GM23338 (cell line): ENCODE data around the gene AFF2. TPM values are rescaled to one million over a fixed set of nuclear protein-coding genes. Genes with fewer than 3 reads are reported as not detected.

ENCODE experiments used
- ATAC-seq: fragments of 200-7000 bp; cut with Tn5 transposase; 3 replicates; pipeline ENCODE4 v1.9.1; 2020
- DNase-seq: peaks from one replicate; pipeline ENCODE4 v3.0.0-alpha.2; 2015; ENCODE audit warnings: low spot score
- H2AFZ ChIP-seq: fragments of 200-600 bp; sonication (generic); 2 replicates; pipeline ENCODE4 v1.8.0; 2016; ENCODE audit warnings: antibody characterized with exemption, mild to moderate bottlenecking, moderate library complexity
- H3F3A ChIP-seq: fragments of 200-600 bp; sonication (generic); replicated peaks from 2 replicates; pipeline ENCODE4 v1.8.0; 2017; ENCODE audit warnings: antibody characterized with exemption, mixed run types, low read depth
- H3K27ac ChIP-seq: fragments of 200-600 bp; sonication (generic); 2 replicates; pipeline ENCODE4 v1.6.1; 2016; ENCODE audit warnings: low read depth
- H3K27me3 ChIP-seq: fragments of 200-600 bp; sonication (generic); 2 replicates; pipeline ENCODE4 v1.8.0; 2016; ENCODE audit warnings: mild to moderate bottlenecking, mixed run types, moderate library complexity; ENCODE audit not compliant: insufficient read depth
- H3K36me3 ChIP-seq: fragments of 200-600 bp; sonication (generic); 2 replicates; pipeline ENCODE4 v1.8.0; 2016; ENCODE audit warnings: mild to moderate bottlenecking; ENCODE audit not compliant: insufficient read depth
- H3K4me1 ChIP-seq: fragments of 200-600 bp; sonication (generic); 2 replicates; pipeline ENCODE4 v1.8.0; 2016; ENCODE audit warnings: mild to moderate bottlenecking, moderate library complexity; ENCODE audit not compliant: insufficient read depth
- H3K4me2 ChIP-seq: fragments of 200-600 bp; sonication (generic); 2 replicates; pipeline ENCODE4 v1.7.1; 2017; ENCODE audit warnings: mixed run types
- H3K4me3 ChIP-seq: fragments of 200-600 bp; sonication (generic); 2 replicates; pipeline ENCODE4 v1.6.1; 2016; ENCODE audit warnings: mixed run types
- H3K79me2 ChIP-seq: fragments of 200-600 bp; sonication (generic); replicated peaks from 2 replicates; pipeline ENCODE4 v1.8.0; 2017; ENCODE audit warnings: mild to moderate bottlenecking; ENCODE audit not compliant: insufficient read depth
- H3K9me2 ChIP-seq: fragments of 200-600 bp; sonication (generic); 2 replicates; pipeline ENCODE4 v1.8.0; 2017; ENCODE audit not compliant: insufficient read depth
- H4K20me1 ChIP-seq: fragments of 200-600 bp; sonication (generic); replicated peaks from 2 replicates; pipeline ENCODE4 v1.8.0; 2017; ENCODE audit warnings: mild to moderate bottlenecking; ENCODE audit not compliant: insufficient read depth
- H3K27ac Mint-ChIP-seq: 2 replicates; pipeline ENCODE4 v1.8.0; 2020; ENCODE audit warnings: inconsistent platforms, mild to moderate bottlenecking, moderate library complexity, mixed read lengths
- H3K27me3 Mint-ChIP-seq: 3 replicates; pipeline ENCODE4 v1.8.0; 2022; ENCODE audit warnings: low read depth, mild to moderate bottlenecking, moderate library complexity, mixed read lengths, inconsistent platforms; ENCODE audit not compliant: insufficient read depth, poor library complexity
- H3K36me3 Mint-ChIP-seq: 3 replicates; pipeline ENCODE4 v1.8.0; 2021; ENCODE audit warnings: low read depth, mild to moderate bottlenecking, inconsistent platforms, moderate library complexity, mixed read lengths
- H3K4me1 Mint-ChIP-seq: 3 replicates; pipeline ENCODE4 v1.8.0; 2020; ENCODE audit warnings: mild to moderate bottlenecking, inconsistent platforms, mixed read lengths
- H3K4me3 Mint-ChIP-seq: 3 replicates; pipeline ENCODE4 v1.8.0; 2021; ENCODE audit warnings: moderate library complexity, mild to moderate bottlenecking, inconsistent platforms, mixed read lengths
- H3K9me3 Mint-ChIP-seq: 3 replicates; pipeline ENCODE4 v1.8.0; 2020; ENCODE audit warnings: moderate library complexity, mild to moderate bottlenecking, inconsistent platforms, mixed read lengths
- CREB1 ChIP-seq: fragments of 250-450 bp; sonication (Bioruptor Pico); IDR thresholded peaks from 2 replicates; pipeline ENCODE4 v1.5.0; 2020; ENCODE audit warnings: low read depth, mild to moderate bottlenecking, moderate library complexity
- CTCF ChIP-seq, 2 experiments: fragments of 200-600 bp in 1 of 2; sonication (generic) in 1 of 2; conservative IDR thresholded peaks; 2 replicates each; pipeline versions ENCODE4 v1.5.1 to v1.6.1; 2016 to 2017; ENCODE audit warnings: antibody characterized with exemption in 2 of 2, low read depth in 2 of 2, mild to moderate bottlenecking in 2 of 2, moderate library complexity in 1 of 2
- ETS1 ChIP-seq: IDR thresholded peaks from 2 replicates; pipeline ENCODE4 v1.6.1; 2016; ENCODE audit warnings: antibody characterized with exemption
- EZH2 ChIP-seq: fragments of 200-600 bp; sonication (generic); IDR thresholded peaks from one replicate; pipeline ENCODE4 v1.8.0; 2017; ENCODE audit warnings: antibody characterized with exemption, mild to moderate bottlenecking, low read depth; ENCODE audit not compliant: unreplicated experiment
- EZH2phosphoT487 ChIP-seq: fragments of 200-600 bp; sonication (generic); IDR thresholded peaks from one replicate; pipeline ENCODE4 v1.8.1; 2018; ENCODE audit warnings: antibody characterized with exemption; ENCODE audit not compliant: unreplicated experiment
- JUNB ChIP-seq: IDR thresholded peaks from one replicate; pipeline ENCODE4 v1.6.1; 2016; ENCODE audit warnings: antibody characterized with exemption; ENCODE audit not compliant: unreplicated experiment
- NANOG ChIP-seq: IDR thresholded peaks from 2 replicates; pipeline ENCODE4 v1.6.1; 2016; ENCODE audit warnings: antibody characterized with exemption, borderline replicate concordance
- POLR2AphosphoS5 ChIP-seq: IDR thresholded peaks from 2 replicates; pipeline ENCODE4 v1.6.1; 2016; ENCODE audit warnings: antibody characterized with exemption, low read depth
- REST ChIP-seq: IDR thresholded peaks from one replicate; pipeline ENCODE4 v1.6.1; 2018; ENCODE audit warnings: antibody characterized with exemption; ENCODE audit not compliant: unreplicated experiment
- STAT1 ChIP-seq: IDR thresholded peaks from one replicate; pipeline ENCODE4 v1.6.1; 2016; ENCODE audit warnings: antibody characterized with exemption; ENCODE audit not compliant: unreplicated experiment
- ZNF114 ChIP-seq: fragments of 250-450 bp; sonication (Bioruptor Pico); IDR thresholded peaks from 2 replicates; pipeline ENCODE4 v1.5.0; 2020; ENCODE audit warnings: mild to moderate bottlenecking, moderate library complexity
- ZNF331 ChIP-seq: fragments of 250-450 bp; sonication (Bioruptor Pico); IDR thresholded peaks from 2 replicates; pipeline ENCODE4 v1.5.0; 2020; ENCODE audit warnings: low read depth, mild to moderate bottlenecking, moderate library complexity
- ZNF462 ChIP-seq: fragments of 250-450 bp; sonication (Bioruptor Pico); IDR thresholded peaks from 2 replicates; pipeline ENCODE4 v1.5.0; 2020; ENCODE audit warnings: mild to moderate bottlenecking, moderate library complexity
- polyA plus RNA-seq: library from polyadenylated mRNA; unstranded; fragments of >200 nt; fragmentation: Nextera tagmentation; extraction: Ambion mirVana; gene quantifications from 2 replicates; pipeline ENCODE4 v1.2.1, GENCODE V29; 2016
- total RNA-seq: library from RNA; depleted of rRNA; stranded (reverse); fragments of >200 nt; shearing (Covaris generic); gene quantifications from 2 replicates; pipeline ENCODE4 v1.2.3, GENCODE V29; 2014

AFF2 gene
- total and polyA plus RNA-seq, 2 experiments from 2014 or later = 1.6 to 5.8 TPM

GRCh38 chrX:149032449-149032848, 532.0 kb downstream of the AFF2 start (continued):
- no peak for TF ChIP-seq ZNF462 (CRISPR knock-in tag)

GRCh38 chrX:149036086-149036485, 535.7 kb downstream of the AFF2 start:
- Histone ChIP-seq H3K4me3 (no peak overlapping the region), H3K27me3 (no peaks in the 10 kb centered on the region), H4K20me1 (no peaks in the 10 kb centered on the region), H3K79me2 (no peaks in the 10 kb centered on the region), H3K4me1 (no peaks in the 10 kb centered on the region), H3K36me3 (no peaks in the 10 kb centered on the region), H2AFZ (no peak overlapping the region), H3K4me2 (no peak overlapping the region), H3K9me2 (no peaks in the 10 kb centered on the region), H3F3A (no peaks in the 10 kb centered on the region), H3K27ac (no peak overlapping the region)
- Mint-ChIP-seq H3K4me1 (peaks cover 2% of the 10 kb centered on the region; the same call in 2 of the 3 replicates), H3K4me3 (no peak overlapping the region), H3K27me3 (no peaks in the 10 kb centered on the region), H3K9me3 (no peaks in the 10 kb centered on the region), H3K36me3 (no peaks in the 10 kb centered on the region), H3K27ac (no peak overlapping the region)
- DNase-seq (no peak), ATAC-seq (no peak)
- TF ChIP-seq EZH2phosphoT487 (no peak), ZNF331 (CRISPR knock-in tag) (no peak), EZH2 (no peak), JUNB (no peak), STAT1 (no peak), CREB1 (CRISPR knock-in tag) (no peak), ZNF114 (CRISPR knock-in tag) (no peak), CTCF (conservative IDR thresholded peaks at IDR 0.05; ENCODE audit: low read depth in 2 of 2) (no peak), NANOG (no peak), ETS1 (no peak), REST (no peak), POLR2AphosphoS5 (no peak)
